H1 (cell line): ENCODE measurements around the gene MAP3K14. TPM values are rescaled to one million over a fixed set of nuclear protein-coding genes. Genes with fewer than 3 reads are reported as not detected.

Source experiments
- CTCF ChIA-PET: fragments of 300-600 bp; sonication (Branson Sonifier 250); formaldehyde crosslinking; loops from one replicate; lab custom pipeline; 2021; ENCODE audit not compliant: partially characterized antibody; lab: Charles Lee
- POLR2A ChIA-PET: fragments of 300-600 bp; sonication (Branson Sonifier 250); formaldehyde crosslinking; loops from one replicate; lab custom pipeline; 2021; ENCODE audit warnings: inconsistent platforms; ENCODE audit not compliant: partially characterized antibody; lab: Charles Lee
- DNase-seq, 2 experiments: peaks; one replicate each; pipeline versions ENCODE4 v3.0.0 to v3.0.0-alpha.2; 2010 to 2022; ENCODE audit warnings: low spot score in 2 of 2, low read depth in 1 of 2, mixed read lengths in 1 of 2
- FAIRE-seq: peaks from 2 replicates; lab custom pipeline; 2011; peaks lifted over from hg19 to GRCh38; lab: Jason Lieb, UNC
- H2AFZ ChIP-seq: 2 replicates; pipeline ENCODE4 v1.8.1; 2012; ENCODE audit warnings: low read length, inconsistent platforms
- H2AK5ac ChIP-seq: 2 replicates; pipeline ENCODE4 v1.6.1; 2013; ENCODE audit warnings: low read depth, low read length
- H2BK120ac ChIP-seq: replicated peaks from 2 replicates; pipeline ENCODE3; 2013; ENCODE audit warnings: low read depth, low read length, inconsistent platforms
- H2BK12ac ChIP-seq: 2 replicates; pipeline ENCODE4 v1.6.1; 2013; ENCODE audit warnings: low read depth, low read length
- H2BK15ac ChIP-seq: 2 replicates; pipeline ENCODE4 v1.6.1; 2013; ENCODE audit warnings: low read length
- H2BK20ac ChIP-seq: 2 replicates; pipeline ENCODE4 v1.6.1; 2013; ENCODE audit warnings: low read length
- H2BK5ac ChIP-seq: 2 replicates; pipeline ENCODE4 v1.6.1; 2013; ENCODE audit warnings: low read depth, low read length
- H3K14ac ChIP-seq: 2 replicates; pipeline ENCODE4 v1.6.1; 2013; ENCODE audit warnings: inconsistent platforms; ENCODE audit not compliant: insufficient read length
- H3K18ac ChIP-seq: 2 replicates; pipeline ENCODE4 v1.6.1; 2013; ENCODE audit warnings: low read length; ENCODE audit errors: extremely low read depth
- H3K23ac ChIP-seq: 2 replicates; pipeline ENCODE4 v1.6.1; 2013; ENCODE audit warnings: inconsistent platforms; ENCODE audit not compliant: insufficient read length
- H3K23me2 ChIP-seq: 2 replicates; pipeline ENCODE4 v1.6.1; 2013; ENCODE audit warnings: low read depth, low read length
- H3K27ac ChIP-seq: 2 replicates; pipeline ENCODE4 v1.6.1; 2011; ENCODE audit warnings: low read depth, low read length, inconsistent platforms
- H3K27me3 ChIP-seq, 4 experiments: replicated peaks in 1 of 4; 1 replicate in 1 of 4; 2 replicates in 3 of 4; pipeline versions ENCODE4 v1.6.1 to v1.8.1; 2011 to 2013; ENCODE audit warnings: low read length in 3 of 4, mild to moderate bottlenecking in 3 of 4, inconsistent platforms in 2 of 4, mixed read lengths in 2 of 4, moderate library complexity in 1 of 4; ENCODE audit not compliant: control insufficient read depth in 3 of 4, insufficient read depth in 3 of 4; ENCODE audit errors: extremely low read depth in 1 of 4
- H3K36me3 ChIP-seq, 4 experiments: 2 replicates each; pipeline versions ENCODE4 v1.6.1 to v1.8.1; 2011 to 2013; ENCODE audit warnings: mild to moderate bottlenecking in 4 of 4, low read length in 3 of 4, moderate library complexity in 2 of 4, control low read depth in 1 of 4, inconsistent platforms in 1 of 4; ENCODE audit not compliant: insufficient read depth in 4 of 4, control insufficient read depth in 2 of 4
- H3K4ac ChIP-seq: replicated peaks from 2 replicates; pipeline ENCODE3; 2013; ENCODE audit warnings: low read length, low read depth, mixed read lengths, inconsistent platforms; ENCODE audit not compliant: insufficient read length
- H3K4me1 ChIP-seq, 4 experiments: replicated peaks in 1 of 4; 1 replicate in 1 of 4; 2 replicates in 3 of 4; pipeline versions ENCODE4 v1.6.1 to v1.8.1; 2011 to 2013; ENCODE audit warnings: low read length in 3 of 4, inconsistent platforms in 2 of 4, mixed read lengths in 1 of 4; ENCODE audit not compliant: insufficient read depth in 4 of 4, control insufficient read depth in 3 of 4
- H3K4me2 ChIP-seq, 2 experiments: 2 replicates each; pipeline versions ENCODE4 v1.6.1 to v1.8.1; 2011 to 2013; ENCODE audit warnings: low read depth in 2 of 2, low read length in 2 of 2, control low read depth in 1 of 2, inconsistent platforms in 1 of 2, mild to moderate bottlenecking in 1 of 2; ENCODE audit not compliant: insufficient read depth in 1 of 2
- H3K4me3 ChIP-seq, 4 experiments: fragments of 200-600, 300-600 bp in 1 of 4; sonication (generic), shearing (Covaris generic), sonication (Bioruptor Twin) in 1 of 4; 2 replicates each; pipeline versions ENCODE4 v1.5.1 to v1.8.1; 2011 to 2016; ENCODE audit warnings: low read length in 4 of 4, low read depth in 3 of 4, control low read depth in 2 of 4, inconsistent platforms in 2 of 4, mild to moderate bottlenecking in 2 of 4, mixed read lengths in 1 of 4, moderate library complexity in 1 of 4; ENCODE audit not compliant: insufficient read depth in 2 of 4; ENCODE audit errors: extremely low read depth in 1 of 4
- H3K56ac ChIP-seq: replicated peaks from 2 replicates; pipeline ENCODE3; 2013; ENCODE audit warnings: low read depth, mild to moderate bottlenecking, mixed read lengths, low read length, inconsistent platforms; ENCODE audit not compliant: insufficient read length
- H3K79me1 ChIP-seq: 2 replicates; pipeline ENCODE4 v1.6.1; 2013; ENCODE audit warnings: low read depth, low read length, control low read depth
- H3K79me2 ChIP-seq, 2 experiments: 2 replicates each; pipeline versions ENCODE4 v1.6.1 to v1.8.1; 2012 to 2013; ENCODE audit warnings: low read length in 2 of 2, mild to moderate bottlenecking in 2 of 2, inconsistent platforms in 1 of 2; ENCODE audit not compliant: insufficient read depth in 2 of 2, control insufficient read depth in 1 of 2
- H3K9ac ChIP-seq, 4 experiments: replicated peaks in 1 of 4; 1 replicate in 1 of 4; 2 replicates in 3 of 4; pipeline versions ENCODE4 v1.6.1 to v1.8.1; 2011 to 2013; ENCODE audit warnings: low read depth in 3 of 4, low read length in 3 of 4, control low read depth in 2 of 4, mild to moderate bottlenecking in 2 of 4, moderate library complexity in 2 of 4, inconsistent platforms in 1 of 4; ENCODE audit errors: extremely low read depth in 1 of 4
- H3K9me3 ChIP-seq, 2 experiments: 2 replicates each; pipeline versions ENCODE4 v1.6.1 to v1.8.1; 2012 to 2013; ENCODE audit warnings: mild to moderate bottlenecking in 2 of 2, moderate library complexity in 2 of 2, control low read depth in 1 of 2, inconsistent platforms in 1 of 2, low read depth in 1 of 2, low read length in 1 of 2, mixed read lengths in 1 of 2; ENCODE audit not compliant: insufficient read depth in 2 of 2
- H4K20me1 ChIP-seq, 2 experiments: replicated peaks in 1 of 2; 2 replicates each; pipeline versions ENCODE3 to v1.8.1; 2011 to 2013; ENCODE audit warnings: inconsistent platforms in 2 of 2, low read length in 2 of 2, mild to moderate bottlenecking in 1 of 2; ENCODE audit not compliant: insufficient read depth in 2 of 2, control insufficient read depth in 1 of 2
- H4K5ac ChIP-seq: 2 replicates; pipeline ENCODE4 v1.6.1; 2013; ENCODE audit warnings: low read length, low read depth, mixed read lengths, inconsistent platforms; ENCODE audit not compliant: insufficient read length
- H4K8ac ChIP-seq: 2 replicates; pipeline ENCODE4 v1.8.0; 2013; ENCODE audit warnings: mild to moderate bottlenecking, moderate library complexity, low read length, inconsistent platforms; ENCODE audit not compliant: insufficient read depth; ENCODE audit errors: extremely low read depth
- H4K91ac ChIP-seq: replicated peaks from 2 replicates; pipeline ENCODE3; 2013; ENCODE audit warnings: low read length, mixed read lengths, inconsistent platforms; ENCODE audit not compliant: insufficient read length
- ASH2L ChIP-seq: fragments of 200-600, 300-600 bp; sonication (generic); IDR thresholded peaks from one replicate; pipeline ENCODE4 v1.7.1; 2017; ENCODE audit warnings: low read length
- HDAC2 ChIP-seq, 2 experiments: fragments of 300-600 bp in 1 of 2; sonication (generic) in 1 of 2; IDR thresholded peaks; 2 replicates each; pipeline ENCODE4 v1.6.1; 2011 to 2012; ENCODE audit warnings: low read depth in 2 of 2, low read length in 2 of 2, mild to moderate bottlenecking in 2 of 2, moderate library complexity in 2 of 2, borderline replicate concordance in 1 of 2, inconsistent platforms in 1 of 2
- JUND ChIP-seq: IDR thresholded peaks from 2 replicates; pipeline ENCODE4 v1.6.1; 2011; ENCODE audit warnings: mild to moderate bottlenecking, improper control_type of control experiment, low read length
- KDM4A ChIP-seq: IDR thresholded peaks from one replicate; pipeline ENCODE4 v1.7.1; 2012; ENCODE audit warnings: low read depth, mild to moderate bottlenecking, moderate library complexity, low read length, inconsistent platforms; ENCODE audit not compliant: severe bottlenecking
- RAD21 ChIP-seq, 2 experiments: IDR thresholded peaks in 1 of 2; conservative IDR thresholded peaks in 1 of 2; 2 replicates each; pipeline ENCODE4 v1.6.1; 2011; ENCODE audit warnings: low read depth in 2 of 2, low read length in 2 of 2, improper control_type of control experiment in 1 of 2, inconsistent platforms in 1 of 2, mild to moderate bottlenecking in 1 of 2, moderate library complexity in 1 of 2
- RXRA ChIP-seq: IDR thresholded peaks from 2 replicates; pipeline ENCODE4 v1.6.1; 2011; ENCODE audit warnings: low read depth, mild to moderate bottlenecking, low read length, moderate library complexity; ENCODE audit not compliant: insufficient read depth
- SP1 ChIP-seq: IDR thresholded peaks from 2 replicates; pipeline ENCODE4 v1.6.1; 2011; ENCODE audit warnings: low read depth, low read length
- WGBS, 2 experiments: shearing (Covaris generic) in 1 of 2; methylation state at CpG; one replicate each; pipeline versions ENCODE4 v1.1.6 to v1.1.7; 2013 to 2015; ENCODE audit warnings: low lambda C conversion rate in 2 of 2, mixed read lengths in 2 of 2, inconsistent platforms in 1 of 2, low coverage in 1 of 2, missing lambda C conversion rate in 1 of 2; ENCODE audit not compliant: insufficient replicate concordance in 2 of 2, insufficient coverage in 1 of 2, insufficient read length in 1 of 2; ENCODE audit errors: extremely low coverage in 1 of 2, missing lambda C conversion rate in 1 of 2; 5-methylcytosine and 5-hydroxymethylcytosine counted together
- polyA plus RNA-seq, 7 experiments: library from polyadenylated mRNA; depleted of rRNA in 3 of 7; stranded (reverse) in 5 of 7; unstranded in 2 of 7; fragments of >200 nt in 5 of 7; fragments of 200-250 nt in 2 of 7; gene quantifications; 1 replicate in 5 of 7; 2 replicates in 1 of 7; 4 replicates in 1 of 7; pipeline versions ENCODE4 v1.2.1 to v1.2.3, GENCODE V29; 2011 to 2013; ENCODE audit warnings: missing spikeins in 2 of 7, mixed read lengths in 2 of 7
- total RNA-seq: library from RNA; stranded (reverse); fragmentation: NEBNext Ultra II Directional; extraction: Animal tissue kit (Norgen Biotek cat#: 25700); gene quantifications from 2 replicates; pipeline ENCODE4 v1.2.1, GENCODE V29; 2021
- TF ChIP-seq, protein P1 (sequence below): IDR thresholded peaks from 2 replicates; pipeline ENCODE4 v1.6.1; 2011; ENCODE audit warnings: low read length, improper control_type of control experiment

The MAP3K14 gene
- total and polyA plus RNA-seq, 2 of the 8 experiments (the other 6 are each of a cell fraction or from before 2014, with no cell fraction given): 5.2 to 6.1 TPM

- Histone ChIP-seq H2BK20ac (no peak overlapping the region), H3K4me1 (peaks cover 4 to 10% (median 6%) of the 10 kb centered on the region in 4 experiments; a peak in 5 of 7 replicates), H4K20me1 (no peaks in the 10 kb centered on the region), H3K27ac (no peak overlapping the region), H4K91ac (no peak overlapping the region), H3K23me2 (peaks cover 6% of the 10 kb centered on the region), H2BK5ac (no peak overlapping the region), H2BK12ac (no peak overlapping the region), H4K5ac (no peak overlapping the region), H2AFZ (no peak overlapping the region), H3K23ac (no peak overlapping the region), H3K79me1 (no peaks in the 10 kb centered on the region), H3K4ac (no peak overlapping the region), H3K4me3 (no peak overlapping the region), H4K8ac (no peak overlapping the region), H3K79me2 (no peaks in the 10 kb centered on the region), H3K9ac (no peak overlapping the region), H3K14ac (no peak overlapping the region), H3K36me3 (peaks cover 0 to 11% (median 6%) of the 10 kb centered on the region in 4 experiments; a peak in 6 of 8 replicates), H3K27me3 (peaks cover 0 to 5% (median 2%) of the 10 kb centered on the region in 4 experiments; a peak in 3 of 7 replicates), H2AK5ac (no peak overlapping the region), H3K18ac (no peak overlapping the region), H3K4me2 (no peak overlapping the region), H3K9me3 (no peaks in the 10 kb centered on the region), H3K56ac (no peak overlapping the region), H2BK15ac (no peak overlapping the region), H2BK120ac (no peak overlapping the region)
- WGBS, 2 experiments: 96% methylated on average over 13 of the region's 14 CpGs; no CpG with 5 or more reads in 1 of the 2 experiments
- DNase-seq (no peak), FAIRE-seq (no peak)
- TF ChIP-seq, protein P1, sequence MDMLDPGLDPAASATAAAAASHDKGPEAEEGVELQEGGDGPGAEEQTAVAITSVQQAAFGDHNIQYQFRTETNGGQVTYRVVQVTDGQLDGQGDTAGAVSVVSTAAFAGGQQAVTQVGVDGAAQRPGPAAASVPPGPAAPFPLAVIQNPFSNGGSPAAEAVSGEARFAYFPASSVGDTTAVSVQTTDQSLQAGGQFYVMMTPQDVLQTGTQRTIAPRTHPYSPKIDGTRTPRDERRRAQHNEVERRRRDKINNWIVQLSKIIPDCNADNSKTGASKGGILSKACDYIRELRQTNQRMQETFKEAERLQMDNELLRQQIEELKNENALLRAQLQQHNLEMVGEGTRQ: no peak
- no peak for TF ChIP-seq RAD21 (IDR thresholded peaks at IDR 0.05 in 1 of 2, conservative IDR thresholded peaks at IDR 0.05 in 1 of 2; ENCODE audit: low read depth in 2 of 2, low read length in 2 of 2)
- TF ChIP-seq ASH2L: no peak
- TF ChIP-seq RXRA: no peak
- TF ChIP-seq JUND: no peak
- TF ChIP-seq HDAC2 (IDR thresholded peaks at IDR 0.05; ENCODE audit: borderline replicate concordance in 1 of 2, low read depth in 2 of 2, low read length in 2 of 2): no peak
- TF ChIP-seq KDM4A: no peak
- TF ChIP-seq SP1: no peak
- ChIA-PET POLR2A (interaction anchor here (1.5 to 4.3 kb wide), 3 partner anchors 8 to 16 kb away, joined by 4 to 16 read pairs (median 7); no protein-coding TSS in a partner anchor), CTCF (interaction anchor here (1.0 to 29.1 kb wide), 7 partner anchors 8 to 126 kb away, joined by 3 to 579 read pairs (median 5); no protein-coding TSS in a partner anchor)
Measured at GRCh38 chr17:45264430-45264829, 52.4 kb downstream of the MAP3K14 start.
